Stimulated activated CD4-positive, alpha-beta T cell treated with anti-CD3 and anti-CD28 coated beads, Interleukin-12 subunit alpha, Interleukin-12 subunit beta, amount 100 ng/mL, for 4 hours (primary cell): ENCODE measurements around the gene DNAH7.
"Not testable (repeated sequence)": the region's sequence is repeated elsewhere in the genome, so short reads cannot be mapped to it uniquely, and the experiment has no call there.

Experiments
- DNase-seq: peaks from one replicate; pipeline ENCODE4 v3.0.0-alpha.2; 2020

The DNAH7 gene

GRCh38 chr2:195706161-195706900 lies 362.3 kb downstream of the DNAH7 start:
- no peak for DNase-seq

- DNase-seq, result no peak
Observed at GRCh38 chr2:195700480-195700879, 368.2 kb downstream of the DNAH7 start.

GRCh38 chr2:195697681-195698220 lies 370.9 kb downstream of the DNAH7 start:
- DNase-seq, result no peak

GRCh38 chr2:195696012-195696411 lies 372.6 kb downstream of the DNAH7 start:
- DNase-seq, result no peak

DNA sequence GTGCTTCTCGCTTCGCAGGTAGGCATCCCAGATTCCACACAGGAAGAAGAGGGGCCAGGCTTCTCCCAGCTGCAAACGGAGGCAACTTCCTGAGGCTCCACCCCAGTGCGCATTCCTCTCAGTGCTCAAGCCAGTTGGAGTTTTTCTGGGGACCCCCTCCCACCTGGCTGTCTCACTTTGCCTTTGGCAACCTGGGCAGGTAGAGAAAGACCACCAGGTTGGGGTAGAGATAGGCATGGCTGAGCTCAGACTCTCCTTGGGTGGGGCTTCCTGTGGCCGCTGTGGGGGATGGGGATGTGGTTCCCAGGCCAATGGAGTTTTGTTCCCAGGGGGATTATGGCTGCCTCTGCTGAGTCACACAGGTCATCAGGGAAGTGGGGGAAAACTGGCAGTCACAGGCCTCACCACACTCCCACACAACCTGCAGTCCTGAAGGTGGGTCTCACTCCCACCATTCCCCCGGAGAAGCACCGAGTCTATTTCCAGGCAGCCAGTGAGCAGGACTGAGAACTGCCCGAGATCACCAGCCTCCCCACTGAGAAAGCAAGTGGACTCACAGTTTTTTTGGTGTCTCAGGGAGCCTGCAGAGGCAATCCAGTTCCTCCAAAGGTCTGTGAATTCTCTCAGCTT lies 373.5 kb downstream of the DNAH7 start:
- no peak for DNase-seq

DNA sequence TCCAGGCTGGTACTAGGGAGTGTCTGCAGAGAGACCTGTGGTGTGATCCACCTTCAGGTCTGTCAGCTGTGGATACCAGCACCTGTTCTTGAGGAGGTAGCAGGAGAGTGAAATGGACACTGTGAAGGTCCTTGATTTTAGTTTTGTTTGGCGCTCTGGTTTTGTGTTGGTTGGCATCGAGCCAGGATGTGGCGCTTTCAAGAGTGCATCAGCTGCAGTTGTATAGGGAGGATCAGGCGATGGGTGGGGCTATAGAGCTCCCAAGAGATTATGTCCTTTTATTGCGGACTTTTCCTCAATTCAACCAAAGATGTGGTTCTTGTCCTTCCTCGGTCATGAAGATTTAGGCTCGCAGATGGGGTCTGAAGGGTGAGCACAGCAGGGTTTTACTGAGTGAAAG lies 374.1 kb downstream of the DNAH7 start:
- no peak for DNase-seq

DNA sequence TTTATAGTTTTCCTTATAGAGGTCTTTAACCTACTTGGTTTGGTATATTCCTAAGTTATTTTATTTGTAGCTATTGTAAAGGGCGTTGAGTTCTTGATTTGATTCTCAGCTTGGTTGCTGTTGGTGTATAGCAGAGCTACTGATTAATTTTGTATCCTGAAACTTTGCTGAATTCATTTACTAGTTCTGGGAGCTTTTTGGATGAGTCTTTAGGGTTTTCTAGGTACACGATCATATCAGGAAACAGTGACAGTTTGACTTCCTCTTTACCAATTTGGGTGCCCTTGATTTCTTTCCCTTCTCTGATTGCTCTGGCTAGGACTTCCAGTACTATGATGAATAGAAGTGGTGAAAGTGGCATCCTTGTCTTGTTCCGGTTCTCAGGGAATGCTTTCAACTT lies 376.1 kb downstream of the DNAH7 start:
- not testable (repeated sequence) for DNase-seq
